HG03442 (cell line): Measurements from ENCODE around the gene SAMD15.
A peak's percentile ranks its signal among the peaks of the same experiment; 100 is the strongest.
"Not testable (repeated sequence)": the region's sequence is repeated elsewhere in the genome, so short reads cannot be mapped to it uniquely, and the experiment has no call there.

Source experiments
- ATAC-seq: cut with Tn5 transposase; IDR thresholded peaks from one replicate; pipeline ENCODE4 v1.9.1; 2021; ENCODE audit warnings: mild to moderate bottlenecking, moderate library complexity; ENCODE audit not compliant: unreplicated experiment

Gene SAMD15

DNA sequence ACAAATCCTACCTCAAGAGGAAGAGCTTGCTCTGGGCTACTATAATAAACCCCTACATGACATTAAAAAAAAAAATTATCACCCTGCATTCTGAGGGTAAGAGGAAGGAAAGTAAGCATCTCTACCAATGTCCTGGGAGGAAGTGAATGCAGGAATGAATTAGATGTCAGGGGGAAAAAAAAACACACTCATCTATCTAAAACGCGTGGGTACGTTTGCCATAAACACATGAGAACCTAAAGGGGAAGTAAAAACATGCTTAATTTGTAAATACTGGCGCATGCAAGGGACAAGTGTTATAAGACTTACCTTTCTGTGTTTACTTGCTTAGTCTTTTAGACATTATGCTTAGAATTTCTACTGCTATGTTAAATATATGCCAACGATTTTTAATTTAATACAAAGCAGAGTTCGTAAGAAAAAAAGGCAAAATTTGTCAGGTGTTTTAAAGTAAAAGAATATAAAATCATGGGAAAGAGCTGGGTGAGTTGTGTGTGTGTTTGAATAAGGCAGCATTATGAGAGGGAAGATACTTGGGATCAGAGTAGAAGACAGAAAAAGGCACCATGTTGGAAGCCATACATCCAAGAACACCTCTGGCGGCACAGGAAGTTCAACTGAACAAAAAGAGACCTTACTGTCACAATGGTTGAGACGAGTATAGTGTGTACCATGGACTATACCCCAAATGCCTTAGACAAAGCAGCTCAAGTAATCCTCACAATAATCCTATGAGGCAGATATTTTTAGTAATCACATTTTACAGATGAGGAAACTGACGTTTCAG lies 1.8 kb upstream of the SAMD15 start:
- no peak for ATAC-seq

GRCh38 chr14:77375973-77376770 lies 1.0 kb upstream of the SAMD15 start:
- ATAC-seq, result peak; percentile 4

- ATAC-seq, result peak; percentile 0
Measured at GRCh38 chr14:77377502-77377844, 294 bp downstream of the SAMD15 start.

- no peak for ATAC-seq
Measured at GRCh38 chr14:77378701-77379100, 1.5 kb downstream of the SAMD15 start.

GRCh38 chr14:77390188-77390587 lies 13.0 kb downstream of the SAMD15 start:
- no peak for ATAC-seq

- ATAC-seq, result no peak
Measured at GRCh38 chr14:77400216-77400615, 23.0 kb downstream of the SAMD15 start.

DNA sequence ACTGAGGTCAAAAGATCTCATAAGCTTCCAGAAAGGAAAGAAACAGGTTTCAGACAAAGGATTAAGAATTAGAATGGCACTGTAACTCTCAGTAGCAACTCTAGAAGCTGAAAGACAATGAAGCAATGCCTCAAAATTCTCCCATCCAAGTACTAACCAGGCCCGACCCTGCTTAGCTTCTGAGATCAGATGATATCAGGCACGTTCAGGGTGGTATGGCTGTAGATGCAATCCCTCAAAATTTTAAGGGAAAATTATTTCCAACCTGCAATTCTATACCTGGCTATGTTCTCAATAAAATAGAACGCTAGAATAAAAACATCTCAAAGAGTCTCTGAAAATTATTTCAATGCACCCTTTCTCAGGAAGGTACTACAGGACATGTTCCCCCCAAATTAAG lies 26.6 kb downstream of the SAMD15 start:
- ATAC-seq, result no peak

GRCh38 chr14:77406086-77406485 lies 28.9 kb downstream of the SAMD15 start:
- ATAC-seq, result no peak

GRCh38 chr14:77406718-77407117 lies 29.5 kb downstream of the SAMD15 start:
- no peak for ATAC-seq

GRCh38 chr14:77407158-77407557 lies 30.0 kb downstream of the SAMD15 start:
- no peak for ATAC-seq

GRCh38 chr14:77409131-77409533 lies 32.0 kb downstream of the SAMD15 start:
- no peak for ATAC-seq

GRCh38 chr14:77415403-77416030 lies 38.3 kb downstream of the SAMD15 start:
- not testable (repeated sequence) for ATAC-seq

- ATAC-seq, result not testable (repeated sequence)
Measured at GRCh38 chr14:77416098-77416497, 38.9 kb downstream of the SAMD15 start.

DNA sequence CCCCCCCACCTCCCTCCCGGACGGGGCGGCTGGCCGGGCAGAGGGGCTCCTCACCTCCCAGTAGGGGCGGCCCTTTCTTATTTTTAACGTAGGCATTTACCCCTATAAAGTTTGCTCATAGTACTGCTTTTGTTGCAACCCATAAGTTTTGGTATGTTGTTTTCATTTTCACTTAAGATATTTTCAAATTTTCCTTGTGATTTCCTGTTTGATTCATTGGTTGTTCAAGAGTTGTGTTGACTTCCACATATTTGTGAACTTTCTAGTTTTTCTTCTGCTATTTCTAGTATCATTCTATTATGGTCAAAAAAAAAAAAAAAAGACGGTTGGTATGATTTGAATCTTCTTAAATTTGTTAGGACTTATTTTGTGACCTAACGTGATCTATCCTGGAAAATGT lies 39.7 kb downstream of the SAMD15 start:
- ATAC-seq, result no peak

DNA sequence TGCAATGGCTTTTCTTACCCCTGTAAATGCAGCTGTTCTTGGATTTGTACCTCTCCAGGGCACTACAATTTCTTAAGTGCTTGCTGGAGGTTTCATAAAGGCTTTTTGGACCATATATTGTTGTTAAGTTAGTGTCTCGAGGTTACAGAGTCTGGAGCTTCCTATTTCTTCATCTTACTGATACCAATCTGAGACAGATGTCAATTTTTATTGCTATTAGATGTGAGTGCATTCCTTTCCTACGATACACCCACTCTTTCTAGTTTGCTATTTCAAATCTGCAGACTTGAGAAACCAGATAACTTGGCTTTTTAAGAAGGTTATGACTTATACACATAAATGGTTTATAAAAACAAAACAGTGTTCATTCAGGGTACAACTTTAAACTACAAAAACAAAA lies 44.0 kb downstream of the SAMD15 start:
- ATAC-seq, result no peak

- no peak for ATAC-seq
Measured at GRCh38 chr14:77423423-77423822, 46.2 kb downstream of the SAMD15 start, which contains the start of gene NOXRED1. NOXRED1 (minus strand) TSS chr14:77423523; CDS start chr14:77422889, 634 bp downstream.

DNA sequence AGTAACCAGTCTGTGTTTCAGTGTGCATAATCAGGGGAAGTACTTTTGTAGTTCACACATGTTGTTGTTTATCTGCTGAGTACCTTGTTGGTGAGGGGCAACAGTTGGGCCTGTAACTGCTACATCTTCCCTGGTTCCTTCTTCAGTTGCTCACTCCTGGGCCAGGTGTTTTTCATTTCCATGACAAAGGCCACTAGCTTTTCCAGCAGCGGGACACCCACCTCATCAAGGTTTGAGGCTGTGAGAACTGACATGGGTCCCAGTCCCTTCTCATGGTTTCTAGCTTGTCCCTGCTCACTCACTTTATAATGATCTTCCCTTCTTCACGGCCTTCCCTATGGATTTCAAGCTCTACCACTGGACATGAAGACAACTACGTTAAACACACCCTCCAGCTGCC lies 47.7 kb downstream of the SAMD15 start:
- no peak for ATAC-seq

DNA sequence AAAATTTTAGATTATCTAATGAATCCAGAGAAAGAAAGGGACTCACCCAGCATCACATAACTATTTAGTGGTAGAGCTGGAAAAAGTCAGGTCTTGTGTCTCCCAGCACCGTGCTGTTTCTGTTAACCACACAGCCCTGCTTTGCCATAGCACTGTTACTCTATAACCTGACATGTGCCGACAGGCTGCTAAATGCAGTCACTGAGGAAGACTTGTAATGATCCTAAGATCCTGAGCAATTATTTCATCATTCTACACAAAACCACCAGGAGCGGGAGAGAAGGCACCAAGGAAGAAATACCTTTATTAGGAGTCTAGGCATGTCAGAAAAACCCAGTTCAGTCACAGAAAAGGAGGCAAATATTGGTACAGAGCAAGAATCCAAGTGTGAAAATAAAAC lies 49.2 kb downstream of the SAMD15 start:
- ATAC-seq, result no peak

DNA sequence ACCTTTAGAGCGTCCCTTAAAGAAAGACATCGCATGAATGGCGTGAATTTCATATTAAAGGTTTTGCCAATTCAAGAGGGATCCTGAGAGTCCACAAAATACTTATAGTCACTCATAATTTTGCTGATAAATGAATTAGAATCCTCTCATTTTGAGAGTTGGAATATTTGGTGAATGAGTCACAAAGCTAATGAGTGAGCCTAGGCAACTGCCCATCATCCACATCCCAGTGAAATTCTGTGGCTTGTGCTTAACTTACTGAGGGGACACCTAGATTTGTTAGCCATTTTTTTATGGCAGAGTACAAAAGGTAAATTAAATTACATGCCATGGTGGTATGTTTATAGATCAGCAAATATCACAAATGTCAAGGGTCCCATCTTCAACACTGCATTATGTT lies 58.9 kb downstream of the SAMD15 start:
- no peak for ATAC-seq

DNA sequence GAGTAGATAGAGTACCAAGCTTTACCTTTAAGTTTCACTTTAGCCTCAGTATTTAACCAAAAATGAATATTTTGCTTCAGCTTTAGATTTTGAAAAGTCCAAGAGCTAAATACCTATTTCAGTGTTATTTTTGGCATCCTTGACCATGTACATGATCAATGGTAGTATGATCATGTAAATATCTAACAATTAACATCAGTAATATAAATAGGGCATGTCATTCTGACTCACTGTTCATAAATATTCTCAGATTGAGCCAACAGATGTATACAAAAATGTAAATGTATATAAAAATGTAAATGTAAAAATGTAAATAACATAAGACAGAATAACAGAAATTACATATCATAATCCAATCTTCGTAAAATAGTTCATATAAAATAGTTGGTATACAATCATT lies 61.4 kb downstream of the SAMD15 start:
- ATAC-seq, result no peak

GRCh38 chr14:77439861-77440260 lies 62.7 kb downstream of the SAMD15 start:
- no peak for ATAC-seq
